ENCODE results near the gene IKZF1. TPM values are rescaled to one million over a fixed set of nuclear protein-coding genes. Genes with fewer than 3 reads are reported as not detected.

The IKZF1 gene
- total and polyA plus RNA-seq, 9 of the 15 experiments (the other 6 are each of a cell fraction or from before 2014, with no cell fraction given), result 12.6 to 85.3 (median 44.7) TPM

DNA sequence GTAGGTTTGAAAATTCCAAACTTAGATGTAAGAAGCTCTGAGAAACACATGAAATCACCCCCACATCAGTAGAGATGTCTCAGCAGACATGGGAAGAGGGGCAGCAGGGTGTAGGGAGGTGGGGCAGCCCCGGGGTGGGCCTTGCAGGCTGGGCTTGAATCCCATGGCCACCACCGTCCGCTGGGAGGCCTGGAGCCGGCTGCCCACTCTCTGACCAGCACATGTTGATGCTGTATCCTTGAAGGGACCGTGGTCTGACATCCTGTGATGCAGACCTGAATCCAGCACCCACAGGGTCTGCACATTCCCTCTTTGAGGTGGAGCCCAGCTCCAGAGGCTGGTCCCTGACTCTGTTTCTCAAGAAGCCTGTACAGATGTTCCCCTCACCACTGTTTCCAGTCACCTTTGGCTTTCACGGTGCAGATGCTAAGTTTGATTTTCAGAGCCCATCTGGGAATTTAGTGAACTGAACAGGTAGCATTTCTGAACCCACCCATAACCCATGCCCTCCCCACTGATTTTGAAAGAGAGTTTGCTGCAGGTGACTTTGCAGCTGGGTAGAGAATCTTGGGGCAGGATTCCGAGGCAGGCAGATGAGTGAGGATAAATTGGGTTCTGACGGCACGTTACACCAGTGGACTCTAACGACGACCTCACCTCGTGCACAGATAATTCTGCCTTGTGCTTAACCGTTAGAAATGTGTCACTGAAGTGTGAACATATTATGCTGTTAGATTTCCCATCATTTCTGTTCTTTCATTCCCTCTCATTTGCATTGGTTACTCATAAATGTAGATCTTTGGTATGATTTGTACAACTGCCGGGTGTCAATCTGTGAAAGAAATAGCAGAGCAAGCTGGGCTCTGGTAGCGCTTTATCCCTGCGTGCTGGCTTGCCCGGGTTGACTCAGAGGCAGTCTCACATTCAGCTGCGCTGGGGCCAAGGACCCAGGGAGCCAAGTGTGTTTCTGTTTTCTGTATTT is 45.7 kb downstream of the IKZF1 start:
- intact Hi-C loops (cut with micrococcal nuclease) (loop anchor here (1.0 kb wide), 1 partner anchor 10 kb away; no protein-coding TSS in a partner anchor), in situ Hi-C loops (cut with MboI) (no loop called here)
- 30% methylated on average over 18 of the region's 18 CpGs for WGBS (ENCODE audit: insufficient coverage, low coverage, missing lambda C conversion rate)
- peak; percentile 69 for FAIRE-seq
- Histone ChIP-seq H3K27me3 (ENCODE audit: control insufficient read depth in 2 of 2, insufficient read depth in 2 of 2, low read length in 2 of 2) (no peaks in the 10 kb centered on the region), H2AFZ (ENCODE audit: low read depth, low read length) (0 out of 2 replicates have a peak overlapping the region, but pooled peaks have one; percentile 26), H3K9me1 (ENCODE audit: control insufficient read depth, insufficient read depth, low read length) (no peaks in the 10 kb centered on the region), H3K4me1 (replicated peaks in 1 of 2; ENCODE audit: control insufficient read depth in 2 of 2, insufficient read depth in 2 of 2, low read length in 2 of 2) (peaks cover 21 to 56% of the 10 kb centered on the region in 2 experiments), H3K36me3 (ENCODE audit: control insufficient read depth, insufficient read depth, low read length) (peaks cover 75% of the 10 kb centered on the region), H3K9me3 (replicated peaks; ENCODE audit: control insufficient read depth, insufficient read depth, low read depth, low read length) (no peaks in the 10 kb centered on the region), H4K20me1 (replicated peaks; ENCODE audit: control insufficient read depth, insufficient read depth, low read length) (no peaks in the 10 kb centered on the region), H3K9ac (ENCODE audit: insufficient read depth in 1 of 2, low read depth in 2 of 2, low read length in 2 of 2) (peak overlapping the region; percentile 0 to 67; a peak in 2 of 4 replicates), H3K79me2 (ENCODE audit: control insufficient read depth, insufficient read depth, low read length) (peaks cover 65% of the 10 kb centered on the region), H3K27ac (ENCODE audit: extremely low read depth, low read depth, low read length) (peak overlapping the region; percentile 38; the same call in 1 of the 3 replicates), H3K4me3 (no peak overlapping the region), H3K4me2 (ENCODE audit: insufficient read depth, low read length) (peak overlapping the region; percentile 54; the same call in 1 of the 2 replicates)
- CTCF ChIA-PET (ENCODE audit: low intra/inter-chr PET ratio), result no interaction called here
- BruUV-seq (replicated peaks), result no TSS peak
- DNase-seq (ENCODE audit: extremely low read depth in 1 of 4, low spot score in 3 of 4), result peak in 2 of 4 experiments; percentile 35 to 69
- POLR2A ChIA-PET, result interaction anchor here (0.6 to 1.9 kb wide), 4 partner anchors 11 to 53 kb away, joined by 3 to 7 read pairs (median 4); no protein-coding TSS in a partner anchor
- ATAC-seq, result peak; percentile 78
- peak; percentile 72; the same call in 1 of the 2 replicates for TF ChIP-seq ZNF668 (CRISPR knock-in tag; IDR thresholded peaks at IDR 0.05)
- TF ChIP-seq, protein P1, sequence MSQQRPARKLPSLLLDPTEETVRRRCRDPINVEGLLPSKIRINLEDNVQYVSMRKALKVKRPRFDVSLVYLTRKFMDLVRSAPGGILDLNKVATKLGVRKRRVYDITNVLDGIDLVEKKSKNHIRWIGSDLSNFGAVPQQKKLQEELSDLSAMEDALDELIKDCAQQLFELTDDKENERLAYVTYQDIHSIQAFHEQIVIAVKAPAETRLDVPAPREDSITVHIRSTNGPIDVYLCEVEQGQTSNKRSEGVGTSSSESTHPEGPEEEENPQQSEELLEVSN (IDR thresholded peaks at IDR 0.05; ENCODE audit: borderline replicate concordance in 1 of 2, extremely low read depth in 1 of 2, insufficient read depth in 1 of 2, insufficient read length in 1 of 2, low read depth in 1 of 2, low read length in 1 of 2, poor library complexity in 1 of 2, severe bottlenecking in 1 of 2), result peak; percentile 58 to 79
- TF ChIP-seq, protein P2, sequence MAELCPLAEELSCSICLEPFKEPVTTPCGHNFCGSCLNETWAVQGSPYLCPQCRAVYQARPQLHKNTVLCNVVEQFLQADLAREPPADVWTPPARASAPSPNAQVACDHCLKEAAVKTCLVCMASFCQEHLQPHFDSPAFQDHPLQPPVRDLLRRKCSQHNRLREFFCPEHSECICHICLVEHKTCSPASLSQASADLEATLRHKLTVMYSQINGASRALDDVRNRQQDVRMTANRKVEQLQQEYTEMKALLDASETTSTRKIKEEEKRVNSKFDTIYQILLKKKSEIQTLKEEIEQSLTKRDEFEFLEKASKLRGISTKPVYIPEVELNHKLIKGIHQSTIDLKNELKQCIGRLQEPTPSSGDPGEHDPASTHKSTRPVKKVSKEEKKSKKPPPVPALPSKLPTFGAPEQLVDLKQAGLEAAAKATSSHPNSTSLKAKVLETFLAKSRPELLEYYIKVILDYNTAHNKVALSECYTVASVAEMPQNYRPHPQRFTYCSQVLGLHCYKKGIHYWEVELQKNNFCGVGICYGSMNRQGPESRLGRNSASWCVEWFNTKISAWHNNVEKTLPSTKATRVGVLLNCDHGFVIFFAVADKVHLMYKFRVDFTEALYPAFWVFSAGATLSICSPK (IDR thresholded peaks at IDR 0.05; ENCODE audit: borderline replicate concordance), result no peak
- TF ChIP-seq L3MBTL2 (IDR thresholded peaks at IDR 0.05), result peak; percentile 94
- TF ChIP-seq TRIM24 (IDR thresholded peaks at IDR 0.05), result no peak
- 0 out of 2 replicates have a peak, but pooled peaks have one; percentile 55 for TF ChIP-seq HIVEP1 (CRISPR knock-in tag; IDR thresholded peaks at IDR 0.05)
- TF ChIP-seq CC2D1A (IDR thresholded peaks at IDR 0.05), result no peak
- TF ChIP-seq, protein P3, sequence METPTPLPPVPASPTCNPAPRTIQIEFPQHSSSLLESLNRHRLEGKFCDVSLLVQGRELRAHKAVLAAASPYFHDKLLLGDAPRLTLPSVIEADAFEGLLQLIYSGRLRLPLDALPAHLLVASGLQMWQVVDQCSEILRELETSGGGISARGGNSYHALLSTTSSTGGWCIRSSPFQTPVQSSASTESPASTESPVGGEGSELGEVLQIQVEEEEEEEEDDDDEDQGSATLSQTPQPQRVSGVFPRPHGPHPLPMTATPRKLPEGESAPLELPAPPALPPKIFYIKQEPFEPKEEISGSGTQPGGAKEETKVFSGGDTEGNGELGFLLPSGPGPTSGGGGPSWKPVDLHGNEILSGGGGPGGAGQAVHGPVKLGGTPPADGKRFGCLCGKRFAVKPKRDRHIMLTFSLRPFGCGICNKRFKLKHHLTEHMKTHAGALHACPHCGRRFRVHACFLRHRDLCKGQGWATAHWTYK (CRISPR knock-in tag; IDR thresholded peaks at IDR 0.05), result 0 out of 2 replicates have a peak, but pooled peaks have one; percentile 41
- no peak for TF ChIP-seq ARID1B (IDR thresholded peaks at IDR 0.05)
- TF ChIP-seq, protein P4, sequence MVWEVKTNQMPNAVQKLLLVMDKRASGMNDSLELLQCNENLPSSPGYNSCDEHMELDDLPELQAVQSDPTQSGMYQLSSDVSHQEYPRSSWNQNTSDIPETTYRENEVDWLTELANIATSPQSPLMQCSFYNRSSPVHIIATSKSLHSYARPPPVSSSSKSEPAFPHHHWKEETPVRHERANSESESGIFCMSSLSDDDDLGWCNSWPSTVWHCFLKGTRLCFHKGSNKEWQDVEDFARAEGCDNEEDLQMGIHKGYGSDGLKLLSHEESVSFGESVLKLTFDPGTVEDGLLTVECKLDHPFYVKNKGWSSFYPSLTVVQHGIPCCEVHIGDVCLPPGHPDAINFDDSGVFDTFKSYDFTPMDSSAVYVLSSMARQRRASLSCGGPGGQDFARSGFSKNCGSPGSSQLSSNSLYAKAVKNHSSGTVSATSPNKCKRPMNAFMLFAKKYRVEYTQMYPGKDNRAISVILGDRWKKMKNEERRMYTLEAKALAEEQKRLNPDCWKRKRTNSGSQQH (CRISPR knock-in tag; IDR thresholded peaks at IDR 0.05), result 0 out of 2 replicates have a peak, but pooled peaks have one; percentile 23
- 0 out of 2 replicates have a peak, but pooled peaks have one; percentile 7 for TF ChIP-seq EP300 (IDR thresholded peaks at IDR 0.05; ENCODE audit: low read length)
